LNCaP clone FGC (cell line): ENCODE results near the gene NSD1.

Source experiments
- DNase-seq: peaks from one replicate; pipeline ENCODE4 v3.0.0-alpha.2; 2011; ENCODE audit warnings: low read depth
- H3K4me3 ChIP-seq: 2 replicates; pipeline ENCODE4 v1.5.1; 2011; ENCODE audit warnings: mild to moderate bottlenecking, low read depth, low read length, control low read depth
- CTCF ChIP-seq: IDR thresholded peaks from 2 replicates; pipeline ENCODE4 v1.5.1; 2012; ENCODE audit warnings: mild to moderate bottlenecking; ENCODE audit not compliant: control insufficient read depth, insufficient read depth; ENCODE audit errors: extremely low read depth

The NSD1 gene

DNA sequence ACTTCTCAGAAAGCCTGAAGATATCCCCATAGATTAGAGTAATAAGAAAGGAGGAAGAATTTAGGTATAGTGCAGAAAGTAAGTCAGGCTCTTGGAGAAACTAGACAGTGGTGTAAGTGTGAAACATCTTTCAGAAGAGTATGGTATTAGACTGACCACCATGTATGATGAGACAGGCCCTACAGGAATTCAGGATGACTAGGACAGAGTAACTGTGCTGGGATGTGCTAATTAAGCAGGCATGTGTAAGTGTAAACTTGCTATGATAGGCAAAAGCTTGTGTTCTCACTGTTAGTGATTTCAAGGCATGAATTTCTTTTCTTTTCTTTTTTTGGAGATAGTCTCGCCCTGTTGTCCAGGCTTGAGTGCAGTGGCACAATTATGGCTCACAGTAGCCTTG lies 99.2 kb downstream of the NSD1 start:
- DNase-seq = no peak
- H3K4me3 ChIP-seq = no peak overlapping the region
- no peak for TF ChIP-seq CTCF

GRCh38 chr5:177233206-177233605 lies 99.6 kb downstream of the NSD1 start:
- no peak for TF ChIP-seq CTCF
- no peak overlapping the region for H3K4me3 ChIP-seq
- no peak for DNase-seq

- DNase-seq = no peak
- no peak overlapping the region for H3K4me3 ChIP-seq
- TF ChIP-seq CTCF = no peak
These were observed 100.2 kb downstream of the NSD1 start for GRCh38 chr5:177233802-177234201.

DNA sequence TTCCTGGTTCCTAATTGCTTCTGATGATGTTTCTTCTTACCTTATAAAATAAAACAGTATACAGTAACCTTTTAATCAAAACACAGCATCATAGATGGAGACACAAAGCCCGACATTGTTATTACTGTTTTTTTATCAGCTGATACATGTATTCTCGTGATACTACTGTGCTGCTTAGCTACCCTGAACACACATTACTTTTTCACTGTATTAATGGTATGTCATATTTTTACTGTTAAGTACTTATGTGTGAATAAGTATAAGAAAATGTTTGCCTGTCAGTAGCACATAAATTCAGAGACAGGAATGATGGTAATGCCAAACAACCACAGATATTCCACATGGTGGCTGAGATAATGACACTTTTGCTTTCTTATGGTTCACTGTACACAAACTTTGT lies 101.3 kb downstream of the NSD1 start:
- DNase-seq = no peak
- TF ChIP-seq CTCF = no peak
- no peak overlapping the region for H3K4me3 ChIP-seq

GRCh38 chr5:177241768-177242167 lies 108.2 kb downstream of the NSD1 start:
- no peak for DNase-seq
- no peak for TF ChIP-seq CTCF
- no peak overlapping the region for H3K4me3 ChIP-seq

DNA sequence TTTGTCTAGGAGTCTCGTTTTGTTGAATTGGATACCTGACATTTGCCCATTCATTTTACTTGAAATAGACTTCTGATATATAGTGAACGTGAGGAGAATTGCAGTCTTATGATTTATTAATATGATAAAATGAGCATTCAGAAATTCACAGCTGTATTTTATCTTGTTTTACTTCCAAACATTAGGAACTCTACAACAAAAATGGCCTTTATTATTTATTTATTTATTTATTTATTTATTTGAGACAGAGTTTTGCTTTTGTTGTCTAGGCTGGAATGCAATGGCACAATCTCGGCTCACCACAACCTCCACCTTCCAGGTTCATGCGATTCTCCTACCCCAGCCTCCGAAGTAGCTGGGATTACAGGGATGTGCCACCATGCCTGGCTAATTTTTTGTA lies 108.7 kb downstream of the NSD1 start:
- no peak for TF ChIP-seq CTCF
- no peak for DNase-seq
- no peak overlapping the region for H3K4me3 ChIP-seq

DNA sequence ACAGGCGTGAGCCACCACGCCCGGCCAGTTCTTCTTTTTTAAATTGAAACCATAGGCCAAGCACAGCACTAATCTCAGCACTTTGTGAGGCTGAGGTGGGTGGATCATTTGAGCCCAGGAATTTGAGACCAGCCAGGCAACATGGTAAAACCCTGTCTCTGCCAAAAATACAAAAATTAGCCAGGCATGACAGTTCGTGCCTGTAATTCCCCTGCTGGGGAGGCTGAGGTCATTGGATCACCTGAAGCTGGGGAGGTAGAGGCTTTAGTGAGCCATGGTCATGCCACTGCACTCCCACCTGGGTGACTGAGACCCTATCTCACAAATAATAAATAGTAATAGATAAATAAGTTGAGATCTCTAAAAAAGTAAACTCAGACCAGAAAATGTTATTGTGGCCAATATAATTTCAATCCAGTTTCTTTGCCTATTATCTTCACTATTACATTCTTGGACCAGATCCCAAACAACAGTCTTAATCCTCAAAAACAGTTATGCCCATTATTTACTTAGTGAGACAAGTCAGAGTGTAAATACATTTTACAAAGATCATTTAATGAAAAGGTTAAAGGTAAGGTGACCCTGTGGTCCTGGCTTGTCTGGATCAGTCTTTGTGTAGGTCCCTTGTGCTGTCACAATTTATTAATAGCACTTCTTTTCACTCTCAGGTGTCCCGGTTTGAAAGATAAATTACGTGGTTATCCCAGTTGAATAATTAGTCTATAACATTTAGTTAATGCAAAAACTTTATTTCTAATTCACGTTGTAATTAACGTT lies 116.4 kb downstream of the NSD1 start:
- TF ChIP-seq CTCF = no peak
- H3K4me3 ChIP-seq = no peak overlapping the region
- no peak for DNase-seq
